Limb (tissue), 2 donors: ENCODE measurements around the gene ARID1B.

Source experiments
- DNase-seq, 2 donors: peaks; one replicate each; pipeline ENCODE4 v3.0.0-alpha.2; 2016; ENCODE audit errors: extremely low spot score in 2 of 2

ARID1B gene

GRCh38 chr6:157172830-157173536, 395.8 kb downstream of the ARID1B start:
- no peak for DNase-seq

GRCh38 chr6:157173776-157174175, 396.6 kb downstream of the ARID1B start:
- DNase-seq, result no peak

GRCh38 chr6:157174731-157175130, 397.6 kb downstream of the ARID1B start:
- no peak for DNase-seq

- DNase-seq, result no peak
Measured at GRCh38 chr6:157177731-157178336, 400.7 kb downstream of the ARID1B start.

GRCh38 chr6:157181649-157182048, 404.5 kb downstream of the ARID1B start:
- no peak for DNase-seq

- DNase-seq, result no peak
Measured at GRCh38 chr6:157182503-157183264, 405.5 kb downstream of the ARID1B start.

- peak; percentile 45 to 79 for DNase-seq
Measured at GRCh38 chr6:157184202-157185015, 407.2 kb downstream of the ARID1B start.

- no peak for DNase-seq
Measured at GRCh38 chr6:157185171-157185570, 408.0 kb downstream of the ARID1B start.

GRCh38 chr6:157185986-157186385, 408.8 kb downstream of the ARID1B start:
- DNase-seq, result no peak

GRCh38 chr6:157186785-157187181, 409.6 kb downstream of the ARID1B start:
- no peak for DNase-seq

GRCh38 chr6:157187182-157188083, 410.3 kb downstream of the ARID1B start:
- peak in 1 of 2 donors; percentile 32 for DNase-seq

GRCh38 chr6:157188213-157188612, 411.0 kb downstream of the ARID1B start:
- DNase-seq, result no peak

GRCh38 chr6:157193443-157193996, 416.3 kb downstream of the ARID1B start:
- DNase-seq, result no peak

- DNase-seq, result no peak
Measured at GRCh38 chr6:157194110-157194509, 416.9 kb downstream of the ARID1B start.

GRCh38 chr6:157194643-157195042, 417.5 kb downstream of the ARID1B start:
- no peak for DNase-seq

- no peak for DNase-seq
Measured at GRCh38 chr6:157196391-157196790, 419.2 kb downstream of the ARID1B start.

GRCh38 chr6:157198425-157199279, 421.5 kb downstream of the ARID1B start:
- DNase-seq, result peak; percentile 29 to 60

- DNase-seq, result no peak
Measured at GRCh38 chr6:157200117-157200516, 422.9 kb downstream of the ARID1B start.

GRCh38 chr6:157200611-157201010, 423.4 kb downstream of the ARID1B start:
- DNase-seq, result no peak
